CD4-positive, alpha-beta T cell treated with Interferon gamma for 1 hour (primary cell): ENCODE results near the gene SLC7A9.
"Not testable (repeated sequence)": the region's sequence is repeated elsewhere in the genome, so short reads cannot be mapped to it uniquely, and the experiment has no call there.

Source experiments
- DNase-seq: peaks from one replicate; pipeline ENCODE4 v3.0.0-alpha.2; 2020

SLC7A9 gene

GRCh38 chr19:32880622-32881021, 11.1 kb upstream of the SLC7A9 start:
- no peak for DNase-seq

DNA sequence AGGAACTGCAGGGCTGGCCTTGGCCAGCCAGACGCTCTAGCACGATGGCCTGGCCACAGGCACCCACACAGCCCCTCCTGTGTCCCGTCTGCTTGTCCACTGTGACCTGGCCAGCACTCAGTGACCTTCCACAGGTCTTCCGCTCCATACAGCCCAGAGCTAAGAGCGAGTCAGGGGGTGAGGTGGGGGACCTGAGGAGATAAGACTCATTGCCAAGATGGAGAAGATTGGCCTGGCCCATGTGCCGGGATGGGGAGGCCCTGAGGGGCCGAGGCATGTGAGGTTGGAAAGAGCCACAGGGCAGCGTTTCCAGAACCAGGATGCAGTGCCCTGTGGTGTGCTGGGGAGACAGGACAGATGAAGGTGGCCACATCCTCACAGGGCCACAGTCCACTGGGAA, 10.2 kb upstream of the SLC7A9 start:
- no peak for DNase-seq

DNA sequence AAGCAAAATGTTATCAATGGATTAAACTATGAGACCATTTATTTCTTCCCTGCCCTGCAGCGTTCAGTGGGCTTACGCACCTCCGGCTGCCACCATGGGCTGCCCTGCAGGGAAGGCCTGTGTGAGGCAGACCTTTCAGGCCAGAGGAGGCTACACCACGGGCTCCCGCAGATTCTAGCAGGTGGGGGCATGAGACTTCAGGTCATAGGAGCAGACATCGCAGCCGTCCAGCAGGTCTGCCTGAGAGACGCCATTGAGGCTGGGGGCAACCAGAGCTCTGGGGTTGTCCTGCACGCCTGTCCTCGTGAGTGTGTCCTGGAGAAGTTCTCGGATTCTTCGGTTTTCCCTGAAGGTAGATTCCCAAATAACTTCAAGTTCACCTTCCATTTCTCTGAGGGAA, 9.4 kb upstream of the SLC7A9 start:
- no peak for DNase-seq

GRCh38 chr19:32877977-32878745, 8.6 kb upstream of the SLC7A9 start:
- DNase-seq: no peak

- DNase-seq: no peak
These were observed 7.9 kb upstream of the SLC7A9 start for GRCh38 chr19:32877323-32877912.

DNA sequence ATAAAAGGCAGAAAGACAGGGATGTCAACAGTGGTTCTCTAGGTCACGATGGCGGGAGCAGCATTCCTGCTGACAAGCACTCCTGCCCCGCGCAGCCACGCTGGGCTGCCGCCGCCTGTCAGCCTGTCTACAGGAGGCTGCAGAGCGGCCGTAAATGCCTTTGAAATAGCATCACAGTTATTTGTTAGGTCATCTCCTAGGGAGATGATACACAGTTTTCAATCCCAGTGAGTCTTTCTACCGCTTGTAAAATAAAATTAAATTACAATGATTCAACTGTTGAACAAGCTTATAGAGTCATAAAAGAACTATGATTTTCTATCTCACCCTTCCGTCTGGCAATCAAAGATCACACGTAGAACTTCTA, 7.3 kb upstream of the SLC7A9 start:
- DNase-seq: no peak

DNA sequence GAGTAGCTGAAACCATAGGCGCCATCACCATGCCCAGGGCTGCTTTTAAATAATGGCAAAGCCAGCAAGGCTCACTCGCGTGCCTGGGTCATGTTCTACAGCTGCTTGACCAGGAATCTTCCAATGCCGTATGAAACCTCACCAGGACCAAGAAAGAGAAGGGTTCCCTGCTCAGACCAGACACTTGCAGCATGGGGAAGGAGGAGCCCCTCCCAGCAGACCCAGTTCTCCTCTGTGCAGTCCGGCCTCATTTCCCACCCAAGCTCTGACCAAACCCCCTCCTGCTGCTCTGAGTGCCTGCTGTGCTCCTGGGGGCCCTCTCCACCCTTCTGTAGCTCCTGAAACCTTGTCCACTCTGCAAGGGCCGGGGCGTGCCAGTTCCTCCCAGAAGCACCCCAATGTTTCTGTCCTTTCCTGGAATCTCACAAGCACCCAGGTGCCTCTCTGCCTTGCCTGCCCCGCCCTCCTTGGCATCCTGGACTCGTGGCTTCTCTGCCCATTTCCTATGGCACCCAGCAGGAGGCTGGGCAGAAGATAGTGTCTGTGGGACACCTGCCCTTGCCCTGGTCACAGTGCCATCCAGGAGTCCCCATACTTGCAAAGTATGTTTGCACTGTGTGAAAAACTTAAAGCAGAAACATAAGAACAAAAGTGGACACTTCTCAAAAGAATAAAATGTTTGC, 6.8 kb upstream of the SLC7A9 start:
- no peak for DNase-seq

DNA sequence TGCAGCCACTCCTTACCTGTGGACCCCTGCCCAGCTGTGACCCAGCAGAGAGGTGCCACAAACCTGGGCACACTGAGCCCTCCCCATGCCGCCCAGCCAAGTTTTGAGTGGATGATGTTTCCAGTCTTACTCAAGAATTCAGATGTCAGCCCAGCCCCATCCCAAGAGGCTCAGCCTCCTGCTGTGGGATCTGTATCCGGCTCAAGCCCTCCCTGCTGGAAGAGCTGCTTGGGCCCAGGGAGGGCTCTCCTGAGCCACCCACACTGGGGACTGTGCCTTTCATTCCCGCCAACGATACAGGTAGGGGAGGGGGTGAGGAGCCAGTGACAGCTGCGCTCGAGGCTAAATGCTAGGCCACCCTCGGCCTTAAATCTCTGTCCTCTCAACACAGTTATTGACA, 5.9 kb upstream of the SLC7A9 start:
- no peak for DNase-seq

- DNase-seq: no peak
These were observed 5.0 kb upstream of the SLC7A9 start for GRCh38 chr19:32874605-32875004.

DNA sequence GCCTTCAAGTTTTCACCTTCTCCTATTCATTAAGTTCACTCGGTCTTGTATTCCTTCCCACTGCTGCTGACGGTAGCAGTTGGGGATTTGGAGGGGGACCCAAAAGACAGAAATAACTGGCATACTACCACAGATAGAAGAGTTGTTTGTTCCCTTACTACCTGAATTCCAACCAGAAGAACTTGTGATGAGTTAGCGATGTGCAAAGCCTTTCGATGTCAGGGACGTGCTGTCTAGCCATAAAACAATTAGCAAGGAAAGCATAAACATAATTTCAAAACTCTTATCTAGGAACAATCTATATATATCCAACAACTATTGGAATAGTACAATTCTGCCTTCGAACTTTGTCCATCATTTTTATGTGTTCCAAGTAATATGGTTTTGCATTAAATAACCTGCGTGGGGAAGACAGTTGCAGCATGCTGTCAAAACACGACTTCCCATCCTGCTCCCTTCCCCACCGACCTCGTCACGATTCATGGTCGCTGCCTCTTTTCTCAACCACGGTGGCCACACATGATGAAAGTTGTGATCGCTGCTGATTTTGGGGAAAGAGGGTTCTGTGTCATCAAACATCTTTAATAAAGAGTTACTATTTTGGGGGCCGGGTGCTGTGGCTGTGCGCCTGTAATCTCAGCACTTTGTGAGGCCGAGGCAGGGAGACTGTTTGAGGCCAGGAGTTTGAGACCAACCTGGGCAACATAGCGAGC, 3.8 kb upstream of the SLC7A9 start:
- no peak for DNase-seq

GRCh38 chr19:32872391-32872790, 2.8 kb upstream of the SLC7A9 start:
- no peak for DNase-seq

GRCh38 chr19:32870981-32871451, 1.4 kb upstream of the SLC7A9 start:
- no peak for DNase-seq

DNA sequence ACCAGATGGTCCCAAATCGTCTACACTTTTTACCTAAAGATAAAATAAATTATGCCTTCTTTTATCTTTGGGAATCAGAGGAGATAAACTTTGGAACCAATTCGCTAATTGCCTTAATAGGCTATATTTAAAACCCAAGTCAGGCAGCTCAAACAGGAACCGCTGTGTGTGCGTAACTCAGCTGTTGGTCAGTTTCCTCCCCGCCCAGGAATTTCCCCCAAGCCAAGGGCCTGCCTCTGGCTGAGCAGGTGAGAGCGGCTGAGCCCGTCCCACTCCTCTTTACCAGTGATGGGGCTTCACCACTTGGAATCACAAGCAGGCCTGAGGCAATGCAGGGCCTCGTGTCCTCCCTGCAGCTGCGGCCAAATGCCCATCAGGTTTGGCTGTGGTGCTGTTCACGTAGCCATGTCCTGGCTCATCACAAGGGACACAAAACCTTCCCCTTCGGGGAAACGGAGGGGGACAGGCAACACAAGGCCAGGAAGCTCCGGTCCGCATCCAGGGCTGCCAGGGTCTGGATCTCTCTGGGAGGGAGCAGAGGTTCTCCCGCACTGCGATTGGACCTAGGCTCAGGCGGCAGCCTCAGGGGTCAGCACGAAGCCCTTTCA, 503 bp upstream of the SLC7A9 start:
- DNase-seq: no peak

DNA sequence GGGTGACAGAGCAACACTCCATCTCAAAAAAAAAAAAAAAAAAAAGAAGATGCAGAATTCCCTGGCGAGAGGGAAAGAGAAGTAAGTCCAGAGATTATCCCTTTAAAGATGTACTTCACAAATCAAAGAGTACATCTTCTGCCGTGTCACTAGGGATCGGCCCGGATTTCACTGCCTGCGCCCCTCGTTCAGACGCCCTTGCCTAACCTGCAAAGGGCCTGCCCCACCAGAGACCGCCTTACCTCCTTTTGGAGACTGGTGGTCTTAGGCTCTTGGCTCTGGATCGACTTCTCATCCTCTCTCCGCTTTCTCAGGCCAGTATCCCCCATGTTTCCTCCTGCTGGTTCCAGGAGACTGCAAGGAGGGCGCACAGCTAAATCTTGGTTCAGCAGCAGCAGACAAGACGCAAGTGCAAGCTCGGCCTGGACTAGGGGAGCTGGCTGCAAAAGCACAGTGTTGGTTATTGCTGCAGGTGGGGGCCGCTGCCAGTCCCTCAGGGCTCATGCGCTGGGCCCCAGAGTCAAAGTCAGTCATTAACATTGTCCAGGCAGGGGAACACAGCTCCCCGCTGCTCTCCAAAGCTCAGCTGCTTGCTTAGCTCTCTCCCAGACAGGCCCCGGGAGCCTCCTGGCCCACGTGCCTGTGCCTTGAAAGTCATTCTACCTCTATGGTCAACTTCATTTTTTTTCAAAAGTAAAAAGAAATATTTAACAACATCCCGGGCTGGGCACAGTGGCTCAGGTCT, 1.2 kb downstream of the SLC7A9 start:
- DNase-seq: no peak

DNA sequence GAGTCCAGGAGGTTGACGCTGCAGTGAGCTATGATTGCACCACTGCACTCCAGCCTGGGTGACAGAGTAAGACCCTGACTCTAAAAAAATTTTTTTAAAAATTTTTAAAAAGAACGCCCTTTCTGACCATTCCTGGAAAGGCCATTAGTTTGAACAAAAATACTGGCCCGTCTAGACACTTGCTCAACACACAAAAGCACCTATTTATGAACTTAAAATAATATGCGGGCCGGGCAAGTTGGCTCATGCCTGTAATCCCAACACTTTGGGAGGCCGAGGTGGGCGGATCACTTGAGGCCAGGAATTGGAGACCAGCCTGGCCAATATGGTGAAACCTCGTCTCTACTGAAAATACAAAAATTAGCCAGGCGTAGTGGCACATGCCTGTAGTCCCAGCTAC, 2.1 kb downstream of the SLC7A9 start:
- DNase-seq: not testable (repeated sequence)

DNA sequence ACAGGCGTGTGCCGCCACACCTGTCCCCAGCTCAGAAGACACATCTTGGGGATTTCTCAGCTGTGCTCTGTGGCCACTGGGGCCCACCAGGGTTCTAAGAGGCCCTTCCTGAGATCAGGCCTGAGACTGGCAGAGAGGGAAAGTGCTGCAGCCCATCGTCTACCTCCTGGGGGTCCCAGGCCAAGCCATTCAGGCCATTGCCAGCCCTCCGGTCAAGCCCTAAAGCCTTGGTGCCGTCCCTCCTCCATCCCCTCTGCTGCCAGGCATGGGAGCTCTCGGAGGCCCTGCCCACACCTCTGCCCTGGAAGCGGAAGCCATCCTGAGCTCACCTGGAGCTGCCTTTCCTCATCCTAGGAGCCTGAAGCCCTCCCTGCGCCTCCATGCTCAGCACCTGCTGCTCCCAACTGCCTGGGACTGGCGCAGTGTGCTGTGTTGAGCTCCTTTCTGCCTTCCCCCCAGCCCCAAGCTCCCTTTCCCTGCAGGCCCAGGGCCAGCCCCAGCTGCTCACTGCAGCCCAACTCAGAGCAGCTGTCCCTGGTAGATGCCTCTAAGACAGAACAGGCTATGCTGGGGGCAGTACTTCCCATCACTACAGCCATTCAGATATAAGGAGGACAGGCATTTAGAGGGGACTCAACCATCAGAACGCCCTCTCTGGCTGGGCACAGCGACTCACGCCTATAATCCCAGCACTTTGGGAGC, 2.9 kb downstream of the SLC7A9 start:
- no peak for DNase-seq

GRCh38 chr19:32866061-32866460, 3.5 kb downstream of the SLC7A9 start:
- no peak for DNase-seq

DNA sequence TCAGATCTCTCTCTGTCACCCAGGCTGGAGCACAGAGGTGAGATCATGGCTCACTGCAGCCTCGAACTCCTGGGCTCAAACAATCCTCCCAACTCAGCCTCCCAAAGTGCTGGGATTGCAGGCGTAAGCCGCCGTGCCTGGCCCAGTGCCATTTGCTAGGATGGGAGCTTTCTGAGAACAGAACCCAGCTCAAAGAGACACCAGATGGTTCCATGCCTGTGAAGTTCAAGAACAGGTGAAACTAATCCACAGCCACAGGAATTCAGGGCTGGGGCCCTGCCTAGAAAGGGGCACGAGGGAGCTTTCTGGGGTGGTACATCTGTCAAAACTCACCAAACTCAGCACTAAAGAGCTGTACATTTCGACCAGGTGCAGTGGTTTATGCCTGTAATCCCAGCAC, 4.2 kb downstream of the SLC7A9 start:
- DNase-seq: no peak

GRCh38 chr19:32864318-32865007, 5.1 kb downstream of the SLC7A9 start:
- no peak for DNase-seq

DNA sequence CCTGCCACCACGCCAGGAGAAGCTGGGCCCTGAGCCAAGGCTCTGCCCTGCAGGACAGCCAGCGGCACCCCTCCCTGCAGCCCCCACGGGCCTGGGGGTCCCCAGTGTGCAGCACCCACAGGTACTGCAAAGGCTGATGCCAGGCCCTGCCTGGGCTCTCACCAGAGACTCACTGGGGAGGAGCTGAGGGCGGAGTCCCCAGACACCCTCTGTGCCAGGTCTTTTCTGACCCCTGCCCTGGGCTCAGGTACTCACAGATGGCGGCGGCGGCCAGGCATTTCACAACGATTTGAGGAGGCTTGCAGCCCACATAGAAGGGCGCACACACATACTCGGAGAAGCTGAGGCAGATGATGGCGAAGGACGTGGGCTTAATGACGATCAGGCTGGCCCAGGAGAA, 5.7 kb downstream of the SLC7A9 start:
- DNase-seq: no peak

- DNase-seq: no peak
These were observed 6.3 kb downstream of the SLC7A9 start for GRCh38 chr19:32863301-32863700.
